Neural progenitor cell (in vitro differentiated cells): Measurements from ENCODE around the gene MAPK9.

Experiments used
- CTCF ChIP-seq: fragments of 200-600 bp; sonication (generic); IDR thresholded peaks from 2 replicates; pipeline ENCODE4 v1.5.1; 2017; ENCODE audit warnings: antibody characterized with exemption, mild to moderate bottlenecking
- EZH2 ChIP-seq: fragments of 200-600 bp; sonication (generic); IDR thresholded peaks from 2 replicates; pipeline ENCODE4 v1.6.1; 2017; ENCODE audit warnings: antibody characterized with exemption, mild to moderate bottlenecking, moderate library complexity

- no peak for TF ChIP-seq CTCF
- TF ChIP-seq EZH2 = no peak
Observed at GRCh38 chr5:180330810-180331646, 39.1 kb upstream of the MAPK9 start.
